IMR-90 (cell line): Measurements from ENCODE around the gene RNF138. TPM values are rescaled to one million over a fixed set of nuclear protein-coding genes. Genes with fewer than 3 reads are reported as not detected.

Experiments
- ATAC-seq: fragments of 200-7000 bp; cut with Tn5 transposase; 2 replicates; pipeline ENCODE4 v1.9.1; 2020; ENCODE audit warnings: low read depth, mild to moderate bottlenecking, moderate library complexity
- BruUV-seq: library from RNA; stranded (reverse); fragments of 400-500 nt; replicated peaks from 2 replicates; lab custom pipeline; 2021; lab: Mats Ljungman, UMichigan
- CTCF ChIA-PET: fragments of 300-600 bp; formaldehyde crosslinking; extraction: SDS; loops from one replicate; lab custom pipeline; 2021; ENCODE audit warnings: antibody characterized with exemption; lab: Yijun Ruan, JAX
- POLR2A ChIA-PET: fragments of 300-600 bp; sonication (Branson Sonifier 250); formaldehyde crosslinking; loops from one replicate; lab custom pipeline; 2022; ENCODE audit warnings: antibody characterized with exemption; ENCODE audit not compliant: unreplicated experiment; lab: Charles Lee
- DNase-seq: peaks from one replicate; pipeline ENCODE4 v3.0.0; 2013
- H2AFZ ChIP-seq: replicated peaks from 2 replicates; pipeline ENCODE3; 2013; ENCODE audit warnings: low read length, mild to moderate bottlenecking; ENCODE audit not compliant: poor library complexity
- H2AK5ac ChIP-seq: 2 replicates; pipeline ENCODE4 v1.6.1; 2013; ENCODE audit warnings: low read depth, low read length, inconsistent platforms
- H2AK9ac ChIP-seq: replicated peaks from 2 replicates; pipeline ENCODE3; 2013; ENCODE audit warnings: mild to moderate bottlenecking, low read depth, low read length, moderate library complexity; ENCODE audit not compliant: poor library complexity
- H2BK120ac ChIP-seq: 2 replicates; pipeline ENCODE4 v1.6.1; 2013; ENCODE audit warnings: low read depth, low read length, inconsistent platforms
- H2BK15ac ChIP-seq: 3 replicates; pipeline ENCODE4 v1.6.1; 2013; ENCODE audit warnings: low read depth, low read length, inconsistent platforms
- H2BK20ac ChIP-seq: 2 replicates; pipeline ENCODE4 v1.6.1; 2013; ENCODE audit warnings: low read depth, mild to moderate bottlenecking, inconsistent platforms, low read length, moderate library complexity
- H2BK5ac ChIP-seq: 2 replicates; pipeline ENCODE4 v1.6.1; 2013; ENCODE audit warnings: mild to moderate bottlenecking, low read depth, low read length, inconsistent platforms; ENCODE audit not compliant: poor library complexity, severe bottlenecking
- H3K14ac ChIP-seq: replicated peaks from 2 replicates; pipeline ENCODE4 v1.6.1; 2013; ENCODE audit warnings: low read depth, low read length, inconsistent platforms
- H3K18ac ChIP-seq: 2 replicates; pipeline ENCODE4 v1.6.1; 2013; ENCODE audit warnings: low read depth, low read length, control low read depth
- H3K23ac ChIP-seq: 2 replicates; pipeline ENCODE4 v1.6.1; 2013; ENCODE audit warnings: low read depth, low read length, inconsistent platforms
- H3K27ac ChIP-seq: 2 replicates; pipeline ENCODE4 v1.5.1; 2013; ENCODE audit warnings: mild to moderate bottlenecking, control low read depth, low read length; ENCODE audit not compliant: insufficient read depth
- H3K27me3 ChIP-seq: 2 replicates; pipeline ENCODE4 v1.6.1; 2013; ENCODE audit warnings: low read length; ENCODE audit not compliant: control insufficient read depth, insufficient read depth
- H3K36me3 ChIP-seq: 2 replicates; pipeline ENCODE4 v1.6.1; 2013; ENCODE audit warnings: low read length, mixed read lengths; ENCODE audit not compliant: control insufficient read depth, insufficient read depth
- H3K4ac ChIP-seq: 2 replicates; pipeline ENCODE4 v1.6.1; 2013; ENCODE audit warnings: low read depth, low read length, inconsistent platforms
- H3K4me1 ChIP-seq: 2 replicates; pipeline ENCODE4 v1.6.1; 2013; ENCODE audit warnings: low read length, mixed read lengths; ENCODE audit not compliant: control insufficient read depth, insufficient read depth
- H3K4me2 ChIP-seq: 2 replicates; pipeline ENCODE4 v1.6.1; 2013; ENCODE audit warnings: low read depth, mild to moderate bottlenecking, control low read depth, low read length, moderate library complexity
- H3K4me3 ChIP-seq: 2 replicates; pipeline ENCODE4 v1.5.1; 2013; ENCODE audit warnings: low read depth, mild to moderate bottlenecking, control low read depth, low read length, moderate library complexity; ENCODE audit not compliant: insufficient read depth
- H3K56ac ChIP-seq: 2 replicates; pipeline ENCODE4 v1.6.1; 2013; ENCODE audit warnings: low read length, inconsistent platforms; ENCODE audit not compliant: insufficient read depth; ENCODE audit errors: extremely low read depth
- H3K79me1 ChIP-seq, 2 experiments: 2 replicates each; pipeline ENCODE4 v1.6.1; 2013; ENCODE audit warnings: low read length in 2 of 2, inconsistent platforms in 1 of 2, low read depth in 1 of 2
- H3K9ac ChIP-seq: 2 replicates; pipeline ENCODE4 v1.6.1; 2013; ENCODE audit warnings: low read depth, low read length, control low read depth
- H3K9me1 ChIP-seq: 2 replicates; pipeline ENCODE4 v1.6.1; 2013; ENCODE audit warnings: low read length, inconsistent platforms; ENCODE audit not compliant: insufficient read depth
- H3K9me3 ChIP-seq: 2 replicates; pipeline ENCODE4 v1.6.1; 2013; ENCODE audit warnings: low read length; ENCODE audit not compliant: control insufficient read depth, insufficient read depth
- H4K20me1 ChIP-seq: 2 replicates; pipeline ENCODE4 v1.6.1; 2013; ENCODE audit warnings: low read length, inconsistent platforms; ENCODE audit not compliant: insufficient read depth
- H4K5ac ChIP-seq: 2 replicates; pipeline ENCODE4 v1.6.1; 2013; ENCODE audit warnings: mild to moderate bottlenecking, low read depth, low read length, control low read depth
- H4K8ac ChIP-seq, 2 experiments: 2 replicates each; pipeline ENCODE4 v1.6.1; 2013; ENCODE audit warnings: low read depth in 2 of 2, low read length in 2 of 2, control low read depth in 1 of 2, inconsistent platforms in 1 of 2
- H4K91ac ChIP-seq: 2 replicates; pipeline ENCODE4 v1.6.1; 2013; ENCODE audit warnings: low read depth, low read length, inconsistent platforms; ENCODE audit not compliant: insufficient read depth
- CHD1 ChIP-seq: IDR thresholded peaks from 2 replicates; pipeline ENCODE4 v1.6.1; 2012; ENCODE audit warnings: low read depth, low read length, improper control_type of control experiment
- MXI1 ChIP-seq: IDR thresholded peaks from 2 replicates; pipeline ENCODE4 v1.6.1; 2012; ENCODE audit warnings: low read depth, mild to moderate bottlenecking, low read length, moderate library complexity, borderline replicate concordance
- POLR2A ChIP-seq: IDR thresholded peaks from 2 replicates; pipeline ENCODE4 v1.6.1; 2012; ENCODE audit warnings: mild to moderate bottlenecking, low read depth, low read length
- RFX5 ChIP-seq: IDR thresholded peaks from 2 replicates; pipeline ENCODE4 v1.8.0; 2012; ENCODE audit warnings: low read depth, mild to moderate bottlenecking, low read length, moderate library complexity
- WGBS, 2 experiments: methylation state at CpG; one replicate each; pipeline versions ENCODE4 v1.1.5 to v1.1.7; 2013; ENCODE audit warnings: missing lambda C conversion rate in 2 of 2; ENCODE audit not compliant: insufficient read length in 1 of 2; ENCODE audit errors: extremely low coverage in 2 of 2; 5-methylcytosine and 5-hydroxymethylcytosine counted together
- dilution Hi-C: fragments of 300-500 bp; cut with HindIII; formaldehyde crosslinking; loops from one replicate; pipeline ENCODE4 v1.14.3; 2018; ENCODE audit warnings: low sequenced_read_pairs; ENCODE audit not compliant: unreplicated experiment
- in situ Hi-C: fragments of 300-500 bp; cut with MboI; formaldehyde crosslinking; loops from 3 replicates; pipeline ENCODE4 v1.14.3; 2019; ENCODE audit warnings: low sequenced_read_pairs, inconsistent platforms, mixed read lengths
- intact Hi-C: fragments of 100-400 bp; cut with micrococcal nuclease; formaldehyde crosslinking; loops from 2 replicates; pipeline ENCODE4 v1.10.0; 2022
- polyA plus RNA-seq, 3 experiments: library from polyadenylated mRNA; depleted of rRNA; stranded (reverse); fragments of >200 nt; gene quantifications; 2 replicates each; pipeline ENCODE4 v1.2.3, GENCODE V29; 2012; ENCODE audit warnings: low replicate concordance in 1 of 3
- total RNA-seq: library from RNA; depleted of rRNA; stranded (reverse); fragments of >200 nt; gene quantifications from 2 replicates; pipeline ENCODE4 v1.2.3, GENCODE V29; 2012

RNF138 gene
- total and polyA plus RNA-seq, 2 of the 4 experiments (the other 2 are of a cell fraction): 18.1 to 36.0 TPM

DNA sequence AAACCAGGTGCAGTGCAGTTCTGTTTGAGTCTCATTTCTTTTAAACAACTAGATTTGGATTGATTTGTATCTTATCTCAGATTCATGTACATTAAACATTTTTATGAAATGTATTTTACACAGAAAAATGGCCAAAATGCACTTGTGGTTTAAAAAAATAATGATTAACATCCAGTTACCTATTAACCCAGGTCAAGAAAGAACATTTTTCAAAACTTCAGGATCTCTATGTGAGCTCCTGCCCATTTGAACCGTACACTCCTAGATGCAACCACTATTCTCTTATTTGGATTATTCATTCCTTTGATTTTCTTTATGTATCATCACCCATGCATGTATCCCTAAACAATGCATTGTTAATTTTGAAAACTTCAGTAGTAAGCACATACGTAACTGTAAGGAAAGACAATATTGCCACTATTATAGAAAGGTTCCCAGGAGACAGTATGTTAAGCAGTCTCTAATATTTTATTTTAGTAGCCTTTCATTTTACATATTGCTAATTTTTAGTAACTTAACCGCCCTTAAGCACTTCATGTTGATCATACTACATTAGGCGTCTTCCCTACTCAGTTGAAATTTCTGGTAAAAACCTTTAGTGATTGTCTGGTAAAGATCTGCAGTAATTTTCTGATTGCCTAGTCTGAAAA, 22.7 kb downstream of the RNF138 start:
- DNase-seq: no peak
- Histone ChIP-seq H4K20me1 (peaks cover 3% of the 10 kb centered on the region), H3K79me1 (peaks cover 16 to 19% of the 10 kb centered on the region in 2 experiments; a peak in 3 of 4 replicates), H3K4ac (no peak overlapping the region), H3K27me3 (no peaks in the 10 kb centered on the region), H3K4me3 (no peak overlapping the region), H2BK15ac (no peak overlapping the region), H3K9me1 (no peaks in the 10 kb centered on the region), H4K5ac (no peak overlapping the region), H2AK5ac (no peak overlapping the region), H3K14ac (no peak overlapping the region), H3K27ac (no peak overlapping the region), H3K4me2 (no peak overlapping the region), H3K36me3 (peaks cover 4% of the 10 kb centered on the region), H3K9ac (no peak overlapping the region), H4K8ac (no peak overlapping the region), H3K23ac (no peak overlapping the region), H2AK9ac (no peak overlapping the region), H3K56ac (no peak overlapping the region), H3K9me3 (no peaks in the 10 kb centered on the region), H2AFZ (no peak overlapping the region), H4K91ac (no peak overlapping the region), H3K18ac (no peak overlapping the region), H2BK120ac (no peak overlapping the region), H2BK20ac (no peak overlapping the region), H2BK5ac (no peak overlapping the region), H3K4me1 (no peaks in the 10 kb centered on the region)
- ChIA-PET POLR2A (no interaction called here), CTCF (interaction anchor here (0.6 kb wide), 1 partner anchor 23 kb away, joined by 6 read pairs; no protein-coding TSS in a partner anchor)
- dilution Hi-C loops (no loop called here), in situ Hi-C loops (no loop called here), intact Hi-C loops (no loop called here)
- TF ChIP-seq POLR2A (no peak), RFX5 (no peak), CHD1 (no peak), MXI1 (no peak)
- ATAC-seq: no peak
- no CpG with 5 or more reads among the region's 4 CpGs for WGBS, 2 experiments
- no TSS peak for BruUV-seq
